GM18868 (cell line): Measurements from ENCODE around the gene EPB41L4B.
A peak's percentile ranks its signal among the peaks of the same experiment; 100 is the strongest.
"Not testable (repeated sequence)": the region's sequence is repeated elsewhere in the genome, so short reads cannot be mapped to it uniquely, and the experiment has no call there.

Experiments
- ATAC-seq: cut with Tn5 transposase; IDR thresholded peaks from one replicate; pipeline ENCODE4 v1.9.1; 2021; ENCODE audit warnings: mild to moderate bottlenecking, moderate library complexity; ENCODE audit not compliant: unreplicated experiment

The EPB41L4B gene

DNA sequence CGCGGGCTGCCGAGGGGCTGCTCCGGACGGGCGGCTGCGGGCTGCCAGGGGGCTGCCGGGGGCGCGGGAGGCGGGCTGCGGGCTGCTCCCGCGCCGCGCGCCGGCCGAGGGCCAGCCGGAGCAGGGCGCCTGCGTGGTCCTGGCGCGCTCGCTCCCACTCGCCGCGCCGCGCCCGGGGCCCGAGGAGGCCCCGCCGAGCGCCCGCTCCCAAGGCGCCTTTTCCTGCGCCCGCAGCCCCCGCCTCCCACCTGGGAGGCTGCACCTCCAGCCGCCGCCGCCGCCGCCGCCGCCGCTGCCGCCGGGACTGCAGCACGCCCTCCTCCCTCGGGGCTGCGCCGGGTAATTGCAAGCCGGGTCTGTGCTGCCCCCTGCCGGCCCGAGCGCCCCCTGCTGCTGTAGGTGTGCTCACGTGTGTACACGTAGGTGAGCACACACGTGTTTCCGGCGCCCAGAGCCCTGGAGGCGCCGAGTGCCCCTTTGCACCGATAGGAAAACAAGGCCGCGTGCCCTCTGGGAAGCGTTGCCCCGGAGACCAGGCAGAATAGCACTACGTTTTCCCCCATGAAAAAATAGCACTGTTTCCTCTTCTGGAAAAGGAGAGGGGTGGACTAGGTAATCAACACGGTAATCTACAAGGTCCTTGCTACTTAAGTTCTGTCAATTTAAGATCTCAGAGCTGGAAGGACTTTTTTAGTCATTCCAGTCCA, at the start of gene EPB41L4B:
Gene EPB41L4B (minus strand): TSS at position 318 of the 707 bp plus-strand sequence. CDS start 613 bp downstream, outside the sequence.
- peak; percentile 97 for ATAC-seq

DNA sequence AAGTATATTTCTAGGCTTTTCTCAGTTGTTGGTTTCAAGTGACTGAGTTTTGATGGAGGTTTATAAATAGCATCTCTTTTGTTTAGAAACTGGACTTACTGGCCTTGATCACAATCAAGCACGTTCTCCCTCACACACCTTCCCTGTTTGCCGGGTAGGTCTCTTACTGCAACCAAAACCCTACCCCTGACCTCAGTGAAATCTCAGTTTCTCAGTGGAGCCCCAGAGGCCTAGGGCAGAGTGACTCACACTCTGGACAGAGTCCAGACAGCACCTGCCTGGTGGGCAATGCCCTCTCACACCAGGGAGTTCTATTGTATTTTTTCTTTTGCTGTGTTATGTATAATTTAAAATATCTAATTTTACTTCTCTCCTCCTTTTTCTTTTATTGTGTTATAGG, 48.4 kb upstream of the EPB41L4B start:
- ATAC-seq: peak; percentile 92

DNA sequence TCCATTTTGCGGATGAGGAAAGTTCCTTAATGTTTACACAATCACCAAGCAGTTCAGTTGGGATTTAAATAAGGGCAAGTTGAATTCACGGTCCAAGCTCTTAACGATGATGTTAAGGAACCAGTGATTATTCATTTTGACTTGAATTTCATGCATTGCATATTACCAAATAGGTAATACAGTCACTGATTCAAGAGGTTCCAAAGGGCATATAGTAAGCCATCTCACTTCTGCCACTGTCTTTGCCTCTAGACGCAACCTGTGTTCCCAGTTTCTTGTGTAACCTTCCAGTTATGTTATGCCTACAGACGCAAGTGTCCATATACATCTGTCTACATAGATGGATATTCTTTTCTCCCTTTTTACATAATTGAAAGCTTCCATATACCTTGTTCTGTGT, 39.9 kb upstream of the EPB41L4B start:
- ATAC-seq: no peak

DNA sequence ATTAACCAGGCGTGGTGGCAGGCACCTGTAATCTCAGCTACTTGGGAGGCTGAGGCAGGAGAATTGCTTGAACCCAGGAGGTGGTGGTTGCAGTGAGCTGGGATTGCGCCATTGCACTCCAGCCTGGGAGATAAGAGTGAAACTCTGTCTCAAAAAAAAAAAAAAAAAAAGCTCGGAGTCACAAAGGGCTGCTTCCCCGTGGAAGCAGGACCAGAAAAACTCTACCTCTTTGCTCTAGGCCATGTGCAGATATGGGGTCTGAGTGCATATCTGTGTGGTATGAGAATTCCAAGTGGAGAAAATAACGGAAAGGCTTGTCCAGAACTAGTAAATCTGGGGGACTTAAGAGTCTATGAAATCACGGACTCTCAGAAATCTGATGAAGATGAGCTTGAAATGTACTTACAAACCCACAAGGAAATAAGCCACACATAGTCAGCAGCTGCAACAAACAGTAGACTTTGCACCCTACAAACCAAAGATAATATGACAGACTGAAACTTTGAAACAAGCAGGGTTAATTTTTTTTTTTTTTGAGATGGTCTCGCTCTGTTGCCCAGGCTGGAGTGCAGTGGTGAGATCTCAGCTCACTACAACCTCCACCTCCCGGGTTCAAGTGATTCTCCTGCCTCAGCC, 38.2 kb upstream of the EPB41L4B start:
- not testable (repeated sequence) for ATAC-seq

DNA sequence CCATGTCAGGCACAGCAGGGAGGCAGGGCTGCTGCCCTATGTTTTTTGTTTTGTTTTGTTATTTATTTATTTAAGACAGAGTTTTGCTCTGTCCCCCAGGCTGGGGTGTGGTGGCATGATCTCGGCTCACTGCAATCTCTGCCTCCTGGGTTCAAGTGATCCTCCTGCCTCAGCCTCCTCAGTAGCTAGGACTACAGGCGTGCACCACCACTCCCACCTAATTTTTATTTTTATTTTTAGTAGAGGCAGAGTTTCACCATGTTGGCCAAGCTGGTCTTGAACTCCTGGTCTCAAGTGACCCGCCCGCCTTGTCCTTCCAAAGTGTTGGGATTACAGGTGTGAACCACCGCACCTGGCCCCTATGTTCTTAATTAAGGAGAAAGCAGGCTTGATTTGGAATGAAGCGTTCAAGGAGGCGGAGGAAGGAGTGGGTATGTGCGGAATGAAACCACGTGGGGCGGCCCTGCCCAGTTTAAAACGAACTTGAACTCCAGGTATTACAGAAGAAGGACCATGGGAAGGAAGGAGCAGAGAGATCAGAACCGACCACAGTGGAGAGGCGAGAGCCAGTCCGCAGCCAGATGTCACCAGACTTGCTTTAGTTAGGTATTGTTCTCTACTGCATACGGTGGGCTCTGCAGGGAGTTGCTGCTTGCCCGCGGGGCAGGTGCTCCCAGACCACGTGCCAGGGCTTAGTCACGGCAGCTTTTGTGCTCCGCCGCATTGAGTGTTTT, 34.9 kb upstream of the EPB41L4B start:
- no peak for ATAC-seq

DNA sequence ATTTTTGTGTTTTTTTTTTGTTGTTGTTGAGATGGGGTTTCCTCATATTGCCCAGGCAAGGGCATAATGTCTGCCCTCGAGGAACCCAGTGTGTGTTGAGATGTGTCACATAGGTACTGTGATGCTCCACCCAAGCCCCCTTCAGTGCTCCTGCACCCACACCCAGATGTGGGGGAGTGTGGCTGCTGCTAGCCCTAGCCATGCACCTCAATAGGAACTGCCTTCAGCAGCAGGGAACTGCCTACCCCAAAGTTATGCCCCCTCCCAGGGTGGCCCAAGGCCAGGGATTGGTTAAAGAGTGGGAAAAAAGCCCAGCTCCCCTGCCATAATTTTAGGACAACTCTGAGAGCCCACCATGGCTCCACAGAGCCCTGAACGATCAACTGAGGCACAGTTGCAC, 33.3 kb upstream of the EPB41L4B start:
- no peak for ATAC-seq

DNA sequence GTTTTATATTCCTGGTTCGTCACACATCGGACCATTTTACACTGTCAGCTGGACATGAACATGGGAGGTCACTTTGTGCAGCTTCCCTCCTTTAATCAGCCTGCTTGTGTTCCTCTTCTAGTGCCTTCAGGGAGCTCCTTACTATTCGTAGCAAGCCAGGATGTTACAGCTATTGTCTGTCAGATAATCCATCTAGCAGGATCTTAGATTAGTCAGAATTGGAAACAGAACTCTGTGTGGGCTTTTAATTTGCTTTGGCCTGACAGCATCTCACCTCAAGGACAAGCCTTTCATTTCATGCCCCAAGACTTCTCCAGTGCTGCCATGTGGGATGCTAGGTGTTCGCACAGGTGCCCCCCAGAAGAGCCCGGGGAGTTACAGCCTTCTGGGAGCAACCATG, 30.2 kb upstream of the EPB41L4B start:
- ATAC-seq: no peak

DNA sequence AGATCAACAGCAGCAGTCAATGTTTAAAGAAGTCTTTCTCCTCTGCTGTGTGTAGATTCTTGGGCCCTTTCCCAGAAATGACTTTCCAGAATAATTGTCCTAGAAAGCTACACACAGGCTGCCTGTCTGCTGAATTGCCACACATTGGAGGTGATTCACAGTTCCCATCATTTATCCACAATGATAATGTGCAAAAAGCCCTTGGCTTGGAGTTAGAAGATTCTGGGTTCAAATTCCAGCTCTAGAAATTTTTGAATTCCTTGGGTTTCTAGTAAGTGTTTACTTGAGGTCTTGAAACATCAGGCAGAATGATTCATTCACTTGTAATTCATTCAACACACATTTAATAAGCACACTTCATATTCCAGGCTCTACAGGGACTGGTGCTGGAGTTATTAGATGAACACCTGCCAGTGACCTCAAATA, 28.6 kb upstream of the EPB41L4B start:
- no peak for ATAC-seq

DNA sequence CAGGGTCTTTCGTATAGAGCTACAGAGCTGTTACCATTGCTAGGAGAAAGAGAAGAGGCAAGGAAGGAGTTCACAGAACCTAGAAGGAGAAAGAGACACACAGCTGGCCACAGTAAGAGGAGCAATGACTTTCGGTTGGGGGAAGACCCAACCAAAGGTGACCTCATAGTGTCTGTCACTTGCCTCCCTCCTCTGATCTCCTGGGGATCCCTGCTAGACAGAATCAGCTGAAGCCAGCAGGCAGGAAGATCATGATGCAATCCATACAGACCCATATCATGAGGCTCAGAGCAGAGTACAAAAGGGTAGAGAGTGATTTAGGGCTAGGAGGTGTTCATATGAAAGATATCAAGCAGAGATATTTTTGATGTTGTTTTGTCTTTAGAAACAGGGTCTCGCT, 26.0 kb upstream of the EPB41L4B start:
- ATAC-seq: peak; percentile 79

DNA sequence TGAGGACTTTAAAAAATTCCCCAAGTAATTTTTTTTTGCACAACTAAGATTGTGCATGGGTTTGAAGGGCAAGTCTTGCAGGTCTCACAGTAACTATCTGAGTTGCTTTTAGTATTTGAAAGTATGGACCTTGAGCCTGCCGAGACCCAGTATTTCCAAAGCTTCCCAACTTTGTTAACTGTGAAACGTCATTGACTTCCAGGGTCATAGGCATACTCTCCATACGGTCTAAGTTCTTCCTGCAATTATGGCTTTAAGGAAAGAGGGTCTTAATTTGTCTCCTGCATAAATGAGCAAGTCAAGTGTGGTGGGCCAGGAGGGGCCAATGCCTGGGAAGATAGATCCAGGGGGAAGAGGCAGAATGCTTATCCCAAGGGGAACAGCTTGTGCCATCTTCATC, 24.0 kb upstream of the EPB41L4B start:
- ATAC-seq: no peak

DNA sequence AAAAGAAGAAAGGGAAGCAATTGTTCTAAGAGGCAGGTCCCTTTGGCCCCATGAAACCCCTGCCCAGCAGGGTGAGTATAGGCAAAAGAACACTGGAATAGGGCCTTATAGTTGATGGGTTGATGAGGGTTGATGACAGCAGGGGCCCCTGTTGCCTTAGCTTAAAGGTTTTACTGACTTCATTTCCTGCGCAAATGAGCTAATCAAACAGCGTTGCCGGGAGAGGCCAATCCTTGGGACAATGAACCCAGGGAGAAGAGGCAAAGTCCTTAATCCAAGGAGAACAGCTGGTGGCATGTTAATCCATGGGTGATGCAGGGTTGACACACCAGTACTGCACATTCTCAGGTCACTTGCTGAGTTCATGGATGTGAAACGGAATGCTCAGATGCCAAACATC, 22.0 kb upstream of the EPB41L4B start:
- ATAC-seq: no peak

DNA sequence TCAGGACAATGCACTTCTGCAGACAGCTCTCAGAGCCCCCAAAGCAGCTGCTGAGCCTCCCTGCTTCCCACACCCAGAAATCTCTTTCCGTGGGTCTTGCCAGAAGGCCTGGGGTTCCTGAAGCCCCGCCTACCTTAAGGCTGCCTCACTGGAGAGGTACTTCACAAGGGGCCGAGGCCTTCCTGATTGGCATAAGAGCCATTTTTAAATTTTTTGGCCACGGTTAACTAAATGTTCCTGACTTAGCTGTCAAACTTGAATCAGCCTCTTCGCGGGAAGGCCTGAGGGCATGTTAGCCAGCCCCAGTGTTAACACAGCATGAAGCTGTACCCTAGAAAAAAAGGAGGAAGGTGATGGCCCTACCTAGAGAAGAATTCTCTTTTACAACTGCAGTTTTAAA, 20.7 kb upstream of the EPB41L4B start:
- ATAC-seq: no peak

DNA sequence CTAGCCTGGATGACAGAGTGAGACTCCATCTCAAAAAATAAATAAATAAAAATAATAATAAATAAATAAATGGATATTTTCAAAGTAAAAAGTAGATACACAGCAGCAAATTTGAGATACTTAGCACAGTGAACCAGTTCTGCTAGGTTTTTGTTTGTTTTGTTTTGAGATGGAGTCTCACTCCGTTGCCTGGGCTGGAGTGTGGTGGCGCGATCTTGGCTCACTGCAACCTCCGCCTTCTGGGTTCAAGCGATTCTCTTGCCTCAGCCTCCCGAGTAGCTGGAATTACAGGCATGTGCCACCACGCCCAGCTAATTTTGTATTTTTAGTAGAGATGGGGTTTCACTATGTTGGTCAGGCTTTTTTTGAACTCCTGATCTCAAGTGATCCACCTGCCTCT, 20.1 kb upstream of the EPB41L4B start:
- not testable (repeated sequence) for ATAC-seq

DNA sequence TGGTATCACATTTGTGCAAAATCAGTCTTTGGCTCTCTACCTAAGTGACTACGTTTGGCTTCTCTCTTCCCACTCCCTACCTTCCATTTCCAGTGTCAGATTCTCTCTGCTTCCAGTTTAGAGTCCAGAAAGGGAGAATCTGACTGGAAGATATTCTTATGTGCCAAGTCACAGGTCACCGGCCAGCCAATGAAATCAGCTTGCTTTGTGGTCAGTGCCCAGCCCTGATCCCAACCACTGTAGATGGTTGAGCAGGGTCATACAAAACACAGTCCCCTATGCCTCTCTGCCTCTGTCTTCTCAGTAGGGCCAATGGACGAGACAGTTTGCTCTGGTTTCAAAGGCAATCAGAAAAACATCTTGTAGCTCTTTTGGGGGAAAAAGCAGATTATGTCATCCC, 15.6 kb upstream of the EPB41L4B start:
- ATAC-seq: no peak

DNA sequence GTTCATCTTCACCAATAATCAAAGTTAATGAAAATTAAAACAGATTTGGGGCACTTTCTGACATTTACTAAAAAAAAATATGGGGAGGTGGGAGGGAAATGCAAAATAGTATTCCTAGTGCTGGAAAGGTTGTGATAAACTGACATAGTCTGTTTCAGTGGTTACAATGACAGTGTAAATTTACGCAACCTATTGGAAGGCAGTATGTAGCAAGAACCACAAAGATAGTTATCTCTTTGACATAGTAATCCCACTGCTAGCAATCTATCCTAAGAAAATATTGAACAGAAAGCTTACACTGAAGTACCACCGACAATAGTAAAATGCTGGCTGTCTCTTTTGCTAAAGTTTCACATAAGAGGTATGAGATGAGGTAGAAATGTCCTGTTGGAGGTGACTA, 15.1 kb upstream of the EPB41L4B start:
- no peak for ATAC-seq

DNA sequence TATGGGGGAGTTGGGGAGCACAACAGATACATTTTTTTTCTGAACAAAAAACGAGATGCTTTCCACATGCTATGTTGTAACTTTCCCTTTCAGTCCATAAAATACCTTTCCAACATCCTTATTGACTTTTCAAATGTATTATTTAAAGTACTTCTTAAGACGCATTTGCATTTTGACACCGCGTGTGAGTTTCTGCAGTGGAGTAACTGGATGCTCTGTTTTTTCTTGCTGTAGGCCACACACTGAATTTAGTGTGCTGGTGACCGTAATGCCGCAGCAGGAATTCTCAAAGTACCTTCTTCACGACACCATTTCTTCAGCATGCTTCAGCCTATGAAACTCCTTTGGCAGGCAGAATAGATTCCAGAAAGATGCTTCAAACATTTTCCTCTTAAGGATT, 14.3 kb upstream of the EPB41L4B start:
- ATAC-seq: no peak

DNA sequence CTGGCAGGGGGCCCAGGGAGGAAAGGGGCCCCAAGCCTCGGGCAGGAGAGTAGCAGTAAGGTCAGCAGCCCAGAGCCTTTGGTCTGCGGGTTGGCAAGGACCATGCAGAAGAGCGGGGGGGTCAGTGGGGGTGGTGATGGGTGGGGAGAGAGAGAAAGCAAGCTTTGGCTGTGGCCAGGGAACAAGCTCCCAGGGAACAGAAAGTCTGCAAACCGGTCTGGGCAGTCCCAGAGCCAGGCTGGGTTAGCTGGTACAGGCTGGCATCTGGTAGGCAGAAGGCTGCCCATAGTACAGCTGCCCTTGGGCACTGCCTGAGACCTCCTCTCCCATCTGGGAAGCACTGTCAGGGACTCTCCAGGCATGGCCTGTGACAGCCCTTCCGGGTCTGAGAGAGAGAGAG, 10.5 kb upstream of the EPB41L4B start:
- no peak for ATAC-seq

DNA sequence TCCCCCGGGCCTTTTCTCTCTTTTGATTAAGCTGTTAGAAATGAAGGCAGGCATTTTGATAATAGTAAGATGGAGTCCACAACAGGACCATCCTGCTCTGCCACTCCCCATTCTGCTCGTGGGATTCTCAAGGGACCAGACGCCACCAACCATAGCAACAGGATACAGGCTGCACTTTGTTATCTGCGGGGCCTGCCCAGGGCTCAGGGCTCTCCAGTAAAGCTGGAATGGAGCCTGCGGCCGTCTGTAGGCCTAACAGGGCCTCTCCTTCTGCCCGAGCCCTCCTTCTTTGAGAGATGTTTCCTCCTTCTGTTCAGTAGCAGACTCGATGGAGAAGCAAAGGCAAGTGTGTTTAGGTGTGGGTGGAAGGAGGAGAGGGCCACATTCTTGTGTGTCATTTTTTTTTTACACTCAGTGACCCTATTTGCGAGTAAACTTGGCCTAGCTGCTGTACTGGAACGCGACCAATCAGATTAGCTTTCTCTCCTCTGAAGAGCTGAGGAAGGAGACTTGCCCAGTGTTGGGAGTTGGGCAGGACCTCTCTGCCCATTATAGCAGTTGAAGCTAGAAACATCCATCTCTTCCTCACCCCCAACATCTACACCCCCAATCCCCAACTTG, 8.9 kb upstream of the EPB41L4B start:
- no peak for ATAC-seq

DNA sequence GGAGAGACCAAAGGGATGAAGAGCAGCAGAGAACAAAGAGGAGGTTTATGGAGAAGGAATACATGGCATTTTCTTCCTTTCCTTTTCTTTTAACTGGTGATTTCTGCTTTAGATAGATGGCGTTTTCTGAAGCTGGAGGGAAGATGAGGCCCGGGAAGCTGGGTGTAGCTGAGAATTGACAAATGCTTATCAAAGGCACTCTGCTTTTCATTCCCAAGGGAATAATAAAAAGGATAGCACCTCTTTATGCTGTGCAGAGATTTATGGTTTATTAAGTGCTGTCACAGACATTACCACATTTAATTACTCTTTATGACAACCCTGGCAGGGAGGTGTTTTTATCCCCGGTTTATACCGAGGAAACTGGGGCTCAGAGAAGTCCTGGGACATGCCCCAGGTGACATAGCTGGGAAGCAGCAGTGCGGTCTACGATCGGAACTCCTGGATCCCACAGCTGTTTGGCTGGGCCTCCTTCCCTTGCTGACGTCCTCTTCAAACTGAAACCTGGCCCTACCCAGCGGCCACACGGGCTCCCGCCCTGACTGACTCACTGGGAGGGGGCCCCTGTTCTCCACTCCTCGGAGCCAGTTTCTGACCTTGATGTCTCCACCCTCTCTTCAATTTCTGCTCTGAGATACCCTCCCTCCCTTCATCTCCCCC, 8.2 kb upstream of the EPB41L4B start:
- ATAC-seq: no peak

DNA sequence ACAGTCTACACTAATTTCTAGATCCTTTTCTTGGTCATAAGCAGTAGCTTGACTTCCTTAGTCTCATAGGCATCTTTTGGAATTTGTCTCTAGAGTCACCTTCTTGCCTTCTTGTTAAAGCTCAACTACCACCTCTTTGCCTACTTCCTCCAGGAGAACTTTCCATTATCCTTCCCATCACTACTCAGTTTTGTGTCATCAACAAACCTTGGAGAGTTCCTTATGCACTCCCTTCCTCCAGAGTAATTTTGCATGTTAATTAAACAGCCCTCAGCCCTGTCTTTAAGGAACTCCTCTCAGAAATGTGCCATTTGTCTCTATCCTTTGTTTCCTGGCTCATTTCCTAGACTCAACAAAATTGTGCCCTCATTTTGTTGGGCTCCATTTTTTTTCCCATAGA, 4.2 kb upstream of the EPB41L4B start:
- no peak for ATAC-seq

DNA sequence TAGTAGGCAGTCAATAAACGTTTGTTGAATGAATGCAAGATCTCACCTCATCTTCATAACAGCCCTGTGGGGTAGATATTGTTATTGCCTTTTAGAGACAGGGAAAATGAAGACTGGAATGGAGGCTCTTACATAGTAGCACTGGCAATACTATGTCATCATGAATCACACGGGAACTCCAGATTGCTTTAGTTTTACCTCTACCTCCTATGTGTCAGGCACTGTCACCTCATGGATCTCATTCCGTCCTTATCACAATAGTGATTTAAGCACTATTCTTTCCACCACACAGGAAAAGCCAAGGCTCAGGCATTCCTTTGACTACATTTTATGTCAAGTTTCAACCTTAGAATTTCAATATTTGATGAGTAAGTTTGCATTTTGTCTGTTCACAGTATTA, 2.9 kb upstream of the EPB41L4B start:
- ATAC-seq: no peak
